AG09309 (cell line): ENCODE results near the gene OXCT1.

ENCODE experiments used
- DNase-seq: peaks from one replicate; pipeline ENCODE4 v3.0.0-alpha.2; 2010; ENCODE audit warnings: low read depth
- H3K4me3 ChIP-seq: 2 replicates; pipeline ENCODE4 v1.5.1; 2011; ENCODE audit warnings: mild to moderate bottlenecking, low read depth, low read length, moderate library complexity; ENCODE audit not compliant: control insufficient read depth
- TF ChIP-seq, protein P1 (sequence below): IDR thresholded peaks from 2 replicates; pipeline ENCODE4 v1.5.1; 2011; ENCODE audit warnings: mild to moderate bottlenecking, low read depth, low read length, inconsistent platforms; ENCODE audit not compliant: insufficient read depth, control insufficient read depth; ENCODE audit errors: missing control alignments

OXCT1 gene

DNA sequence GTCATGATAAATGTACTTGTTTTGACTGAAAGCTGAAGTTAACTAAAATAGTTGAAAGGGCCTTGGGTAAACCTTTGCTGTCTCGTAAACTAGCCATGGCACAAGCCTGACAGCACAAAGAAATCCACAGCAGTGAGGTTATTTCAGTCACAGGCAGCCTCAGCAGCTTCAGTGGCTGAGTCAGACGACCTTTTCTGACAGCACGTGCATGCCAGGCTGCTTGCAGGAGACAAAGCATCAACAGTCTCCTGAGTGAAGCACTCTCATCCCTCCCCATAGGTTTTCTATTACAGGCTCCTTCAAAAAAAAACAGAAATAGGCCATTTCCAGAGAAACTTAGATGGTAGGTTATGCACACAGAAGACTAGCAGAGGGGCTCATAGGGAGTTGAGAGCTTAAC, 34.6 kb downstream of the OXCT1 start:
- TF ChIP-seq, protein P1, sequence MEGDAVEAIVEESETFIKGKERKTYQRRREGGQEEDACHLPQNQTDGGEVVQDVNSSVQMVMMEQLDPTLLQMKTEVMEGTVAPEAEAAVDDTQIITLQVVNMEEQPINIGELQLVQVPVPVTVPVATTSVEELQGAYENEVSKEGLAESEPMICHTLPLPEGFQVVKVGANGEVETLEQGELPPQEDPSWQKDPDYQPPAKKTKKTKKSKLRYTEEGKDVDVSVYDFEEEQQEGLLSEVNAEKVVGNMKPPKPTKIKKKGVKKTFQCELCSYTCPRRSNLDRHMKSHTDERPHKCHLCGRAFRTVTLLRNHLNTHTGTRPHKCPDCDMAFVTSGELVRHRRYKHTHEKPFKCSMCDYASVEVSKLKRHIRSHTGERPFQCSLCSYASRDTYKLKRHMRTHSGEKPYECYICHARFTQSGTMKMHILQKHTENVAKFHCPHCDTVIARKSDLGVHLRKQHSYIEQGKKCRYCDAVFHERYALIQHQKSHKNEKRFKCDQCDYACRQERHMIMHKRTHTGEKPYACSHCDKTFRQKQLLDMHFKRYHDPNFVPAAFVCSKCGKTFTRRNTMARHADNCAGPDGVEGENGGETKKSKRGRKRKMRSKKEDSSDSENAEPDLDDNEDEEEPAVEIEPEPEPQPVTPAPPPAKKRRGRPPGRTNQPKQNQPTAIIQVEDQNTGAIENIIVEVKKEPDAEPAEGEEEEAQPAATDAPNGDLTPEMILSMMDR = no peak
- no peak overlapping the region for H3K4me3 ChIP-seq
- peak; percentile 66 for DNase-seq

DNA sequence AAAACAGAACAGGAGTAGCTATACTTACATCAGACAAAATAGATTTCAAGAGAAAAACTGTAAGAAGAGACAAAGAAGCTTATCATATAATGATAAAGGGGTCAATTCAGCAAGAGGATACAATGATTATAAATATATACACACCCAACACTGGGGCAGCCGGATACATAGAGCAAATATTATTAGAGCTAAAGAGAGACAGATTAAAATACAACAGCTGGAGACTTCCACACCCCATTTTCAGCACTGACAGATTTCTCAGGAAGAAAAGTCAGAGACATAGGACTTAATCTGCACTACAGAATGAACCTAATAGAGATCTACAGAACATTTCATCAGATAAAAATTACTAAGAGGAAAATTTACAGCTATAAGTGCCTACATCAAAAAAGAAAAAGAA, 35.7 kb downstream of the OXCT1 start:
- DNase-seq = no peak
- TF ChIP-seq, protein P1 = no peak
- no peak overlapping the region for H3K4me3 ChIP-seq

DNA sequence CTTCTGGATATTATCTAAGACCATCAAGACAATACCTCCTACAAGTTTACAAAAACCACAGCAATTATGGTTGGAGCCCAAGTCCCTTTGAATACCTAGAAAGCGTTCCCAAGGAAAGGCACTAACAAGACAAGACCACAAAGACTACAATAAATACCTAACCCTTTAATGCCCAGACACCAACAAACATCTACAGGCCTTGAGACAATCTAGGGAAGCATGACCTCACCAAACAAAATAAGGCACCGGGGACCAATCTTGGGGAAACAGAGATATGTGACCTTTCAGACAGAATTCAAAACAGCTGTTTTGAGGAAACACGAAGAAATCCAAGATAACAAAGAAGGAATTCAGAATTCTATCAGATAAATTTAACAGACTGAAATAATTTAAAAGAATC, 37.8 kb downstream of the OXCT1 start:
- TF ChIP-seq, protein P1 = no peak
- DNase-seq = no peak
- H3K4me3 ChIP-seq = no peak overlapping the region

DNA sequence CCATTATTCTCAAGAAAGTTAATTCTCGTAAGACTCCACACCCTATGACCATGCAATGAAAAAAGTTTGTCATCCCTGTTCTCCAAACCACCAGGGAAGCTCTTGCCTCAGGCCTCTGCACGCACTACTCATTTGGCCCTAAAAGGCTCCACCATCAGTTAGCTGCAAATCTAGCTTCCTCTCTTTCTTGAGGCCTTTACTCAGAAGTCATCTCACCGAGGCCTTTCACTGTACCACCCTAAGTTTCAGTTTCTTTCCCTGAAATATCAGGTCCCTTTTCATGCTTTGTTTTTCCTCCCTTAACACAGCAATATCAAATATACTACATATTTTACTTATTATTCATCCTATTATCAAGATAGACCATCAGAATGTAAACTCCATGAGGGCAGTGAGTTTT, 39.1 kb downstream of the OXCT1 start:
- no peak for DNase-seq
- TF ChIP-seq, protein P1 = no peak
- H3K4me3 ChIP-seq = no peak overlapping the region

DNA sequence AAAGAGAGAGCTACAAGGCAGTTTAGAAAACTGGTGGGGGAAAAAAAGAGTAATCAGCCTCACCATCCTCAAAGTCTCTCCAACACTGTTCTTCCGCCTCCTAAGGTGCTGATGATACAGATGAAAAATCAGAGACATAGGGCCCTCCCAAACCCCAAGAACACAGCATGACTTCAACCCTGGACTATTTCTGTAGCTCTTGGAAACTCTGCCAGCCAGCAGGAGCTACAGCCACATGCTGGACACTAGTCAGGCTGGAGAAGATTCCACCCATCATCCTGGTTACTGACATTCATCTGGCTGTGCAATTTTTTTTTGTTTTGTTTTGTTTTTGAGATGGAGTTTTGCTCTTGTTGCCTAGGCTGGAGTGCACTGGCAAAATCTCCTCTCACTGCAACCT, 42.4 kb downstream of the OXCT1 start:
- no peak for DNase-seq
- H3K4me3 ChIP-seq = no peak overlapping the region
- TF ChIP-seq, protein P1 = no peak

DNA sequence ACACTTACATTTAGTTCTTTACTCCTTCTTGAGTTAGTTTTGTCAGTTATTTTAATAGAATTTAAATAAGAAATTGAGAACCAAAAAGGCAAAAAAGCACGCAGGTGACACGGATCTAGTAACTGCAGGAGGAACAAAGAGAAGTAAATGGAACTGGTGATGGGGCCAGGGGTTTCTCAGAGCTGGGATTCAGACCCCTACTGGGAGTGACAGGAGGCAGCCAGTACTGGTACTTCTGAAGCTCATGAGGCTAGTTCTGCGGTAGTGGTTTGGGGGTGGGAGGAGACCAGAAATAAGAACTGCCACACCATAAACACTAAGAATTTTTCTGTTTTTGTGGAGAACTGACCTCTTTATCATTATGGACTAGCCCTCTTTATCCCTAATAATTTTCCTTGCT, 48.2 kb downstream of the OXCT1 start:
- no peak overlapping the region for H3K4me3 ChIP-seq
- no peak for DNase-seq
- TF ChIP-seq, protein P1 = no peak

DNA sequence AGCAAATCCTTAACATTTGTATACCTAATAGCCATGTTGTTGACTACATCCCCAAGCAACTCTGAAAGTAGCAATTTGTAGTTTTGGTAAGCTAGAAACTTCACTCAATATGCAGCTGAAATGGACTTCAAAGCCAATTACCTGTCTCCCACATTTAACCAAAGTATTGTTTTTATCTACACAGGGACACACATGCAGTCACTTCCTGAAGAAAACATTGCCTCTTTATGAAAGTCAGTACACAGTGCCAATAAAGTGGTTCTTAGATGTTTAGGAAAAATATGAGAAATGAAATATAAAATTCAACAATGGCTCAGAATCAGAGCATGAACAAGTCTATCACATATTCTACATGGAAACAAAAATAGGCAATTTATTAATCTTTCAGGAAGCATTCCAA, 49.2 kb downstream of the OXCT1 start:
- no peak overlapping the region for H3K4me3 ChIP-seq
- DNase-seq = no peak
- TF ChIP-seq, protein P1 = no peak
